ENCODE results near the gene CFAP53. TPM values are rescaled to one million over a fixed set of nuclear protein-coding genes. Genes with fewer than 3 reads are reported as not detected.

CFAP53 gene
- total and polyA plus RNA-seq, 2 donors (not counting 3 experiments of a cell fraction or from before 2014, with no cell fraction given), result 0.12 to 0.18 TPM

DNA sequence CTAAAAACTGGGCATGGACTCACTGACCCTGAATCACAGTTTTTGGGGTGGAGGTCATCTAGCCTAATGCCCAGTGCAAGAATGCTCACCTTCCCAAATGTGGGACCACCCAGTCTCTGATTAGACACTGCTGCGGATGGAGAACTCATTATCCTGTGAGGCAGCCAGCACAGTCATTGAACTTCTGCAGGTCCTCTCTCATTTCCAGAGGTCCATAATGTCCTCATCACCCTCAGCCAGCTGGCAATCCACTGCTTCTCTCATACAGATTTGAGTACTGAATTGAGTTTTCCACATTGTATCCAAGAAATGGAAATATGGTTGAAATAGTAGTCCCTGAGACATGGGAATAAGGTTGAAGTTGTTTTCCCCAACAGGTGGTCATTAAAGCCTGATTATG lies 66.4 kb downstream of the CFAP53 start:
- no peaks in the 10 kb centered on the region for H3K9me3 ChIP-seq (replicated peaks; ENCODE audit: control insufficient read depth, insufficient read depth, low read length)
- intact Hi-C loops (cut with micrococcal nuclease) (loop anchor here (5.0 to 10.0 kb wide), 2 partner anchors 157 to 685 kb away; no protein-coding TSS in a partner anchor), dilution Hi-C loops (cut with MboI; ENCODE audit: extremely low pct_ligation_motif_present, low sequenced_read_pairs) (no loop called here)
- H3K9me1 ChIP-seq (replicated peaks; ENCODE audit: control insufficient read depth, extremely low read depth, insufficient read depth, low read length), result no peaks in the 10 kb centered on the region
- H3K4me3 ChIP-seq (replicated peaks in 1 of 3; ENCODE audit: insufficient read depth in 1 of 3, low read depth in 1 of 3, low read length in 3 of 3), result no peak overlapping the region
- FAIRE-seq (no peak), DNase-seq (ENCODE audit: low read depth, low spot score) (no peak)
- no peaks in the 10 kb centered on the region for H3K4me1 ChIP-seq (ENCODE audit: control insufficient read depth, extremely low read depth, insufficient read depth, low read length)
- no TSS peak for BruUV-seq (replicated peaks)
- CTCF ChIA-PET, result no interaction called here
- POLR2A ChIA-PET, result no interaction called here
- H3K36me3 ChIP-seq (ENCODE audit: control insufficient read depth in 2 of 2, extremely low read depth in 1 of 2, insufficient read depth in 2 of 2, low read length in 2 of 2), result no peaks in the 10 kb centered on the region
- no peak overlapping the region for H3K4me2 ChIP-seq (ENCODE audit: insufficient read depth, low read length)
- no peak overlapping the region for H2AFZ ChIP-seq (ENCODE audit: low read depth, low read length)
- TF ChIP-seq, protein P1, sequence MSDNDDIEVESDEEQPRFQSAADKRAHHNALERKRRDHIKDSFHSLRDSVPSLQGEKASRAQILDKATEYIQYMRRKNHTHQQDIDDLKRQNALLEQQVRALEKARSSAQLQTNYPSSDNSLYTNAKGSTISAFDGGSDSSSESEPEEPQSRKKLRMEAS (IDR thresholded peaks at IDR 0.05; ENCODE audit: insufficient read depth, insufficient read length), result no peak
- TF ChIP-seq EZH2 (IDR thresholded peaks at IDR 0.05; ENCODE audit: borderline replicate concordance, low read depth, low read length, severe bottlenecking) (no peak), GATA2 (IDR thresholded peaks at IDR 0.05; ENCODE audit: insufficient read depth, insufficient read length, low read depth, low read length) (no peak), FOS (IDR thresholded peaks at IDR 0.05; ENCODE audit: borderline replicate concordance, insufficient read depth, low read length) (no peak), CTCF (IDR thresholded peaks at IDR 0.05; ENCODE audit: extremely low read depth in 1 of 2, insufficient read depth in 1 of 2, low read depth in 1 of 2, low read length in 2 of 2) (no peak), JUN (IDR thresholded peaks at IDR 0.05; ENCODE audit: borderline replicate concordance, insufficient read depth, insufficient read length, low read depth) (no peak), MYC (IDR thresholded peaks at IDR 0.05; ENCODE audit: low read depth, low read length) (no peak), POLR2A (IDR thresholded peaks at IDR 0.05; ENCODE audit: low read depth, low read length) (no peak), POLR2AphosphoS5 (IDR thresholded peaks at IDR 0.05; ENCODE audit: insufficient read depth, low read depth, low read length) (no peak)
- no peaks in the 10 kb centered on the region for H4K20me1 ChIP-seq (replicated peaks; ENCODE audit: control insufficient read depth, extremely low read depth, insufficient read depth, low read length)
- H3K27ac ChIP-seq (ENCODE audit: insufficient read depth, low read depth, low read length), result no peak overlapping the region
- no peaks in the 10 kb centered on the region for H3K79me2 ChIP-seq (ENCODE audit: control insufficient read depth, insufficient read depth, low read length)
- H3K27me3 ChIP-seq (ENCODE audit: control insufficient read depth in 2 of 2, insufficient read depth in 2 of 2, low read length in 2 of 2), result peaks cover 13 to 25% of the 10 kb centered on the region in 2 experiments
- H3K9ac ChIP-seq (replicated peaks; ENCODE audit: extremely low read depth, insufficient read depth, low read length), result no peak overlapping the region
